Naive thymus-derived CD4-positive, alpha-beta T cell (primary cell): ENCODE measurements around the gene ZNF75A. TPM values are rescaled to one million over a fixed set of nuclear protein-coding genes. Genes with fewer than 3 reads are reported as not detected.

ENCODE experiments used
- ATAC-seq: fragments of 150-1000 bp; cut with Tn5 transposase; 2 replicates; pipeline ENCODE4 v1.10.0; 2021; ENCODE audit warnings: mild to moderate bottlenecking, moderate library complexity
- CTCF ChIA-PET: fragments of 350-600 bp; sonication (Branson Sonifier 250); formaldehyde crosslinking; loops from one replicate; lab custom pipeline; 2021; ENCODE audit warnings: antibody characterized with exemption; lab: Charles Lee
- POLR2A ChIA-PET: fragments of 350-600 bp; sonication (Branson Sonifier 250); formaldehyde crosslinking; loops from one replicate; lab custom pipeline; 2021; ENCODE audit warnings: antibody characterized with exemption, inconsistent platforms; lab: Charles Lee
- DNase-seq, 9 donors: peaks; one replicate each; pipeline versions ENCODE4 v3.0.0 to v3.0.0-alpha.2; 2020 to 2022; ENCODE audit warnings: mixed read lengths in 1 of 9
- H3K27ac ChIP-seq: one replicate; pipeline ENCODE4 v1.7.0; 2013; ENCODE audit warnings: mild to moderate bottlenecking, low read depth, low read length, moderate library complexity
- H3K27me3 ChIP-seq, 2 donors: one replicate each; pipeline ENCODE4 v1.7.0; 2013; ENCODE audit warnings: low read length in 2 of 2, mild to moderate bottlenecking in 2 of 2, moderate library complexity in 2 of 2; ENCODE audit not compliant: control insufficient read depth in 2 of 2, insufficient read depth in 2 of 2
- H3K36me3 ChIP-seq, 3 experiments: 1 replicate in 2 of 3; 2 replicates in 1 of 3; pipeline ENCODE4 v1.7.0; 2013; ENCODE audit warnings: low read length in 3 of 3, mild to moderate bottlenecking in 3 of 3, moderate library complexity in 1 of 3; ENCODE audit not compliant: insufficient read depth in 3 of 3, control insufficient read depth in 2 of 3
- H3K4me1 ChIP-seq, 2 donors: one replicate each; pipeline ENCODE4 v1.7.0; 2013; ENCODE audit warnings: low read length in 2 of 2, mild to moderate bottlenecking in 2 of 2, moderate library complexity in 1 of 2; ENCODE audit not compliant: control insufficient read depth in 2 of 2, insufficient read depth in 2 of 2
- H3K4me3 ChIP-seq: 2 replicates; pipeline ENCODE4 v1.7.0; 2013; ENCODE audit warnings: mild to moderate bottlenecking, low read length
- H3K9me3 ChIP-seq, 3 experiments: 1 replicate in 2 of 3; 2 replicates in 1 of 3; pipeline ENCODE4 v1.7.0; 2013; ENCODE audit warnings: low read length in 3 of 3; ENCODE audit not compliant: control insufficient read depth in 2 of 3
- H3K27ac Mint-ChIP-seq, 9 donors: one replicate each; pipeline ENCODE4 v1.8.0; 2020 to 2022; ENCODE audit warnings: mixed read lengths in 9 of 9, mild to moderate bottlenecking in 8 of 9, moderate library complexity in 5 of 9, inconsistent platforms in 2 of 9
- H3K27me3 Mint-ChIP-seq, 5 donors: one replicate each; pipeline ENCODE4 v1.8.0; 2021 to 2022; ENCODE audit warnings: mixed read lengths in 5 of 5, mild to moderate bottlenecking in 1 of 5
- H3K36me3 Mint-ChIP-seq, 5 donors: one replicate each; pipeline ENCODE4 v1.8.0; 2020 to 2022; ENCODE audit warnings: mixed read lengths in 5 of 5, mild to moderate bottlenecking in 3 of 5, inconsistent platforms in 1 of 5
- H3K4me1 Mint-ChIP-seq, 7 donors: one replicate each; pipeline ENCODE4 v1.8.0; 2020 to 2022; ENCODE audit warnings: mixed read lengths in 7 of 7, mild to moderate bottlenecking in 3 of 7, inconsistent platforms in 1 of 7
- H3K4me3 Mint-ChIP-seq, 10 donors: one replicate each; pipeline ENCODE4 v1.8.0; 2020 to 2022; ENCODE audit warnings: mild to moderate bottlenecking in 10 of 10, mixed read lengths in 10 of 10, moderate library complexity in 6 of 10, inconsistent platforms in 2 of 10
- H3K9me3 Mint-ChIP-seq, 11 donors: one replicate each; pipeline ENCODE4 v1.8.0; 2020 to 2022; ENCODE audit warnings: mixed read lengths in 11 of 11, mild to moderate bottlenecking in 4 of 11, inconsistent platforms in 1 of 11, moderate library complexity in 1 of 11
- intact Hi-C, 2 donors: fragments of 100-400 bp; cut with micrococcal nuclease; formaldehyde crosslinking; loops; one replicate each; pipeline ENCODE4 v1.15.1; 2023
- polyA plus RNA-seq, 2 donors: library from polyadenylated mRNA; unstranded; fragments of 300-500 nt; fragmentation: Illumina TruSeq; gene quantifications; one replicate each; pipeline ENCODE4 v1.2.3, GENCODE V29; 2021
- total RNA-seq, 6 experiments: library from RNA in 5 of 6; stranded (reverse) in 5 of 6; gene quantifications; 1 replicate in 5 of 6; 2 replicates in 1 of 6; pipeline ENCODE4 v1.2.3 and lab custom pipeline; 2021 to 2026

The ZNF75A gene
- total and polyA plus RNA-seq, 7 experiments from 2014 or later, result 27.7 to 90.6 (median 39.1) TPM

DNA sequence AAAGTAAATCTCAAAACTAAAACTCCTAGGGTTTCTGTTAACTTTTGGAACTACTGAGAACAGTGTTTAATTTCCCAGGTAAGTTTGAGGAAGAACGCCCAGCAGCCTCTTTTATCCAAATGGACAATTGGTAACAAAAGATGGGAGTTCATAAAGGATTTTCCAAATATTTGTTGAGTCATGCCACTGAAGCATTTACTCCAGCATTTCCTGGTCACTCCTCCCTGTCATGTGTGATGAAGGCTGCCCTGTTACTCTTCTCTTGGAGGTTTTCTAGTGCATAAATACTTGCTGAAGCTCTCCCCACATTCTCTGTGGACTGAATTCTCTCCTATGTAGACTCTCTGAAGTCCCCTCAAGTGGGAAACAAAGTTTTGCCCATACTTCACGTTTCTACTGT, 16.5 kb downstream of the ZNF75A start:
- Histone ChIP-seq H3K27me3 (no peaks in the 10 kb centered on the region), H3K27ac (no peak overlapping the region), H3K4me1 (no peaks in the 10 kb centered on the region), H3K9me3 (peaks cover 14 to 80% (median 35%) of the 10 kb centered on the region in 3 experiments), H3K36me3 (peaks cover 10 to 20% (median 11%) of the 10 kb centered on the region in 3 experiments), H3K4me3 (no peak overlapping the region)
- Mint-ChIP-seq H3K27ac (no peak overlapping the region), H3K4me3 (no peak overlapping the region), H3K4me1 (no peaks in the 10 kb centered on the region), H3K9me3 (peaks cover 6 to 85% (median 61%) of the 10 kb centered on the region in 11 donors), H3K27me3 (no peaks in the 10 kb centered on the region), H3K36me3 (peaks cover 17 to 49% (median 44%) of the 10 kb centered on the region in 5 donors)
- ATAC-seq (no peak), DNase-seq (no peak)
- POLR2A ChIA-PET, result interaction anchor here (0.7 kb wide), 1 partner anchor 35 kb away, joined by 3 read pairs; no protein-coding TSS in a partner anchor
- intact Hi-C loops, result no loop called here
- CTCF ChIA-PET, result no interaction called here

DNA sequence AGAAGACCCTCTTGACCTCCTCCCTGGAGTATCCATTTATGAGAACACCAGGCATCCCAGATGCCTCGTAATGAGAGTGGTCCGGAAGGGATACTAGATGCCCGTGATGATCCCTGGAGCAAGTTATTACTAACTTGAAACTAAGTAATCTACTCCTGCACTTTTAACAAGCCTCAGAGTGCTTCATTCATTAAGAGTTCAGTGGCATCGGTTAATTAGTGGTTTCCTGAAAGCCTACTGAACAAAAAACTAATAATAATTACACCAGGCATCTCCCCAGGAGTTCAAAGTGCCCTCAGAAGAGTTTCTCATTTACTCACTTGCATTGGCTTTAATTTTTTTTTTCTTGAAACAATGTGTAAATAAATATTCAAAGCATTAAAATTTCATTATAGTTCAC, 22.2 kb downstream of the ZNF75A start:
- ChIA-PET POLR2A (interaction anchor here (1.5 kb wide), 1 partner anchor 14 kb away, joined by 3 read pairs; no protein-coding TSS in a partner anchor), CTCF (interaction anchor here (0.6 kb wide), 1 partner anchor 172 kb away, joined by 3 read pairs; no protein-coding TSS in a partner anchor)
- DNase-seq, result no peak
- intact Hi-C loops, result no loop called here
- H3K9me3 Mint-ChIP-seq, result peaks cover 0 to 62% (median 28%) of the 10 kb centered on the region in 11 donors
- Histone ChIP-seq H3K4me3 (no peak overlapping the region), H3K36me3 (no peaks in the 10 kb centered on the region), H3K27ac (no peak overlapping the region), H3K4me1 (no peaks in the 10 kb centered on the region), H3K27me3 (no peaks in the 10 kb centered on the region), H3K9me3 (peaks cover 0 to 23% (median 0%) of the 10 kb centered on the region in 3 experiments)
- no peaks in the 10 kb centered on the region for H3K4me1 Mint-ChIP-seq
- H3K27ac Mint-ChIP-seq, result no peak overlapping the region
- peaks cover 2 to 34% (median 27%) of the 10 kb centered on the region in 5 donors for H3K36me3 Mint-ChIP-seq
- H3K27me3 Mint-ChIP-seq, result no peaks in the 10 kb centered on the region
- H3K4me3 Mint-ChIP-seq, result no peak overlapping the region
- no peak for ATAC-seq

GRCh38 chr16:3328104-3328503, 22.8 kb downstream of the ZNF75A start:
- Histone ChIP-seq H3K27me3 (no peaks in the 10 kb centered on the region), H3K36me3 (no peaks in the 10 kb centered on the region), H3K9me3 (peaks cover 0 to 18% (median 0%) of the 10 kb centered on the region in 3 experiments), H3K4me3 (no peak overlapping the region), H3K27ac (no peak overlapping the region), H3K4me1 (no peaks in the 10 kb centered on the region)
- no peak for DNase-seq
- POLR2A ChIA-PET, result no interaction called here
- Mint-ChIP-seq H3K9me3 (peaks cover 0 to 61% (median 26%) of the 10 kb centered on the region in 11 donors), H3K27me3 (no peaks in the 10 kb centered on the region), H3K27ac (no peak overlapping the region), H3K4me3 (no peak overlapping the region), H3K4me1 (no peaks in the 10 kb centered on the region), H3K36me3 (peaks cover 2 to 36% (median 31%) of the 10 kb centered on the region in 5 donors)
- CTCF ChIA-PET, result no interaction called here
- intact Hi-C loops, result no loop called here
- no peak for ATAC-seq

GRCh38 chr16:3328643-3329042, 23.3 kb downstream of the ZNF75A start:
- H3K36me3 ChIP-seq, result no peaks in the 10 kb centered on the region
- ATAC-seq (no peak), DNase-seq (no peak)
- no peak overlapping the region for H3K27ac Mint-ChIP-seq
- no peaks in the 10 kb centered on the region for H3K4me1 ChIP-seq
- no peak overlapping the region for H3K4me3 ChIP-seq
- no peak overlapping the region for H3K4me3 Mint-ChIP-seq
- peaks cover 0 to 59% (median 23%) of the 10 kb centered on the region in 11 donors for H3K9me3 Mint-ChIP-seq
- no peaks in the 10 kb centered on the region for H3K27me3 ChIP-seq
- H3K27me3 Mint-ChIP-seq, result no peaks in the 10 kb centered on the region
- H3K36me3 Mint-ChIP-seq, result peaks cover 2 to 37% (median 32%) of the 10 kb centered on the region in 5 donors
- ChIA-PET CTCF (no interaction called here), POLR2A (no interaction called here)
- H3K4me1 Mint-ChIP-seq, result no peaks in the 10 kb centered on the region
- intact Hi-C loops, result no loop called here
- H3K27ac ChIP-seq, result no peak overlapping the region
- H3K9me3 ChIP-seq, result peaks cover 0 to 13% (median 0%) of the 10 kb centered on the region in 3 experiments

GRCh38 chr16:3346041-3346440, 40.7 kb downstream of the ZNF75A start:
- Histone ChIP-seq H3K36me3 (no peaks in the 10 kb centered on the region), H3K27me3 (no peaks in the 10 kb centered on the region), H3K4me3 (no peak overlapping the region), H3K9me3 (no peaks in the 10 kb centered on the region), H3K4me1 (no peaks in the 10 kb centered on the region), H3K27ac (no peak overlapping the region)
- Mint-ChIP-seq H3K27me3 (no peaks in the 10 kb centered on the region), H3K9me3 (peaks cover 0 to 19% (median 0%) of the 10 kb centered on the region in 11 donors), H3K36me3 (peaks cover 0 to 13% (median 0%) of the 10 kb centered on the region in 5 donors), H3K4me3 (no peak overlapping the region), H3K27ac (no peak overlapping the region), H3K4me1 (no peaks in the 10 kb centered on the region)
- ATAC-seq (no peak), DNase-seq (no peak)
- ChIA-PET POLR2A (no interaction called here), CTCF (no interaction called here)
- intact Hi-C loops, result no loop called here

GRCh38 chr16:3347586-3347985, 42.3 kb downstream of the ZNF75A start:
- Mint-ChIP-seq H3K27ac (no peak overlapping the region), H3K27me3 (no peaks in the 10 kb centered on the region), H3K36me3 (peaks cover 0 to 18% (median 3%) of the 10 kb centered on the region in 5 donors), H3K4me3 (no peak overlapping the region), H3K4me1 (no peaks in the 10 kb centered on the region), H3K9me3 (peaks cover 0 to 20% (median 0%) of the 10 kb centered on the region in 11 donors)
- no peaks in the 10 kb centered on the region for H3K27me3 ChIP-seq
- H3K36me3 ChIP-seq, result no peaks in the 10 kb centered on the region
- no peak overlapping the region for H3K27ac ChIP-seq
- no peak for DNase-seq
- no peaks in the 10 kb centered on the region for H3K4me1 ChIP-seq
- ChIA-PET POLR2A (no interaction called here), CTCF (no interaction called here)
- no peak for ATAC-seq
- no peaks in the 10 kb centered on the region for H3K9me3 ChIP-seq
- H3K4me3 ChIP-seq, result no peak overlapping the region
- intact Hi-C loops, result no loop called here

GRCh38 chr16:3348547-3349167, 43.4 kb downstream of the ZNF75A start:
- intact Hi-C loops, result no loop called here
- CTCF ChIA-PET, result no interaction called here
- H3K4me3 Mint-ChIP-seq, result no peak overlapping the region
- no peak for DNase-seq
- H3K27ac Mint-ChIP-seq, result no peak overlapping the region
- Histone ChIP-seq H3K4me3 (no peak overlapping the region), H3K9me3 (no peaks in the 10 kb centered on the region), H3K27ac (no peak overlapping the region), H3K27me3 (no peaks in the 10 kb centered on the region), H3K4me1 (no peaks in the 10 kb centered on the region), H3K36me3 (no peaks in the 10 kb centered on the region)
- peaks cover 0 to 3% (median 2%) of the 10 kb centered on the region in 7 donors for H3K4me1 Mint-ChIP-seq
- H3K27me3 Mint-ChIP-seq, result no peaks in the 10 kb centered on the region
- H3K36me3 Mint-ChIP-seq, result peaks cover 0 to 17% (median 0%) of the 10 kb centered on the region in 5 donors
- ATAC-seq, result no peak
- POLR2A ChIA-PET, result no interaction called here
- H3K9me3 Mint-ChIP-seq, result peaks cover 0 to 23% (median 0%) of the 10 kb centered on the region in 11 donors
